ENCODE results near the gene DAAM2.

- no peak for TF ChIP-seq YY1 (IDR thresholded peaks at IDR 0.05; ENCODE audit: insufficient read depth, insufficient read length)
- TF ChIP-seq ZNF274 (IDR thresholded peaks at IDR 0.05; ENCODE audit: low read depth, low read length) = no peak
Measured at GRCh38 chr6:39870950-39871349, 78.8 kb downstream of the DAAM2 start.

All from NT2/D1 (cell line).